Activated T-helper 1 cell treated with anti-CD3 and anti-CD28 coated beads, Interleukin-12 subunit alpha, Interleukin-12 subunit beta, Interleukin-2, Interleukin-4 antibody, amounts not matched to agents 30 ng/mL and 10 ng/mL and 1 ng/mL, durations not matched to agents 14 hours and 24 hours and 36 hours (primary cell): ENCODE data around the gene PAM. TPM values are rescaled to one million over a fixed set of nuclear protein-coding genes. Genes with fewer than 3 reads are reported as not detected.

ENCODE experiments used
- DNase-seq: peaks from one replicate; pipeline ENCODE4 v3.0.0; 2021; ENCODE audit warnings: low spot score
- H3K27ac Mint-ChIP-seq: one replicate; pipeline ENCODE4 v1.8.0; 2021; ENCODE audit warnings: mild to moderate bottlenecking, mixed read lengths
- H3K27me3 Mint-ChIP-seq: one replicate; pipeline ENCODE4 v1.8.0; 2022; ENCODE audit warnings: mild to moderate bottlenecking, moderate library complexity, mixed read lengths; ENCODE audit not compliant: insufficient read depth
- H3K36me3 Mint-ChIP-seq: one replicate; pipeline ENCODE4 v1.8.0; 2021; ENCODE audit warnings: low read depth, mixed read lengths
- H3K4me1 Mint-ChIP-seq: one replicate; pipeline ENCODE4 v1.8.0; 2021; ENCODE audit warnings: low read depth, mixed read lengths
- H3K4me3 Mint-ChIP-seq: one replicate; pipeline ENCODE4 v1.8.0; 2021; ENCODE audit warnings: mild to moderate bottlenecking, moderate library complexity, mixed read lengths
- H3K9me3 Mint-ChIP-seq: one replicate; pipeline ENCODE4 v1.8.0; 2021; ENCODE audit warnings: mixed read lengths
- intact Hi-C: fragments of 100-400 bp; cut with micrococcal nuclease; formaldehyde crosslinking; loops from one replicate; pipeline ENCODE4 v1.15.1; 2024
- total RNA-seq: library from RNA; stranded (reverse); gene quantifications from 2 replicates; pipeline ENCODE4 v1.2.3, GENCODE V29; 2022

PAM gene
- total RNA-seq, 1 donor from 2014 or later: 74.0 TPM

- Mint-ChIP-seq H3K27me3 (peaks cover 6% of the 10 kb centered on the region), H3K27ac (no peak overlapping the region), H3K4me1 (peaks cover under 1% of the 10 kb centered on the region), H3K4me3 (no peak overlapping the region), H3K9me3 (no peaks in the 10 kb centered on the region), H3K36me3 (peaks cover 2% of the 10 kb centered on the region)
- DNase-seq: no peak
- intact Hi-C loops: loop anchor here (5.0 kb wide), 1 partner anchor 178 kb away; no protein-coding TSS in a partner anchor
Measured at GRCh38 chr5:102860035-102860434, 104.9 kb downstream of the PAM start.

- no peak for DNase-seq
- Mint-ChIP-seq H3K36me3 (peaks cover 11% of the 10 kb centered on the region), H3K9me3 (no peaks in the 10 kb centered on the region), H3K27ac (no peak overlapping the region), H3K27me3 (peaks cover 16% of the 10 kb centered on the region), H3K4me1 (peaks cover 11% of the 10 kb centered on the region), H3K4me3 (no peak overlapping the region)
- intact Hi-C loops: loop anchor here (5.0 kb wide), 1 partner anchor 181 kb away; no protein-coding TSS in a partner anchor
Measured at GRCh38 chr5:102863058-102863457, 108.0 kb downstream of the PAM start.

GRCh38 chr5:102863764-102864560 is 108.9 kb downstream of the PAM start:
- H3K4me3 Mint-ChIP-seq: no peak overlapping the region
- peaks cover 16% of the 10 kb centered on the region for H3K27me3 Mint-ChIP-seq
- intact Hi-C loops: loop anchor here (5.0 kb wide), 1 partner anchor 182 kb away; no protein-coding TSS in a partner anchor
- peaks cover 11% of the 10 kb centered on the region for H3K4me1 Mint-ChIP-seq
- DNase-seq: no peak
- H3K27ac Mint-ChIP-seq: no peak overlapping the region
- no peaks in the 10 kb centered on the region for H3K9me3 Mint-ChIP-seq
- peaks cover 16% of the 10 kb centered on the region for H3K36me3 Mint-ChIP-seq

- DNase-seq: no peak
- intact Hi-C loops: loop anchor here (5.0 kb wide), 2 partner anchors 83 to 272 kb away; no protein-coding TSS in a partner anchor
- H3K36me3 Mint-ChIP-seq: peaks cover 24% of the 10 kb centered on the region
- H3K4me3 Mint-ChIP-seq: peak overlapping the region; percentile 69
- H3K27me3 Mint-ChIP-seq: peaks cover 16% of the 10 kb centered on the region
- no peak overlapping the region for H3K27ac Mint-ChIP-seq
- no peaks in the 10 kb centered on the region for H3K9me3 Mint-ChIP-seq
- peaks cover 11% of the 10 kb centered on the region for H3K4me1 Mint-ChIP-seq
Measured at GRCh38 chr5:102865171-102865509, 110.0 kb downstream of the PAM start.

GRCh38 chr5:102865510-102866236 is 110.6 kb downstream of the PAM start:
- H3K36me3 Mint-ChIP-seq: peaks cover 24% of the 10 kb centered on the region
- no peak for DNase-seq
- no peak overlapping the region for H3K27ac Mint-ChIP-seq
- H3K4me3 Mint-ChIP-seq: peak overlapping the region; percentile 69
- intact Hi-C loops: loop anchor here (5.0 kb wide), 2 partner anchors 83 to 272 kb away; no protein-coding TSS in a partner anchor
- peaks cover 16% of the 10 kb centered on the region for H3K27me3 Mint-ChIP-seq
- no peaks in the 10 kb centered on the region for H3K9me3 Mint-ChIP-seq
- H3K4me1 Mint-ChIP-seq: peaks cover 11% of the 10 kb centered on the region

GRCh38 chr5:102866237-102866600 is 111.1 kb downstream of the PAM start:
- no peaks in the 10 kb centered on the region for H3K9me3 Mint-ChIP-seq
- H3K4me1 Mint-ChIP-seq: peaks cover 11% of the 10 kb centered on the region
- DNase-seq: no peak
- no peak overlapping the region for H3K27ac Mint-ChIP-seq
- H3K36me3 Mint-ChIP-seq: peaks cover 24% of the 10 kb centered on the region
- H3K27me3 Mint-ChIP-seq: peaks cover 16% of the 10 kb centered on the region
- H3K4me3 Mint-ChIP-seq: peak overlapping the region; percentile 43
- intact Hi-C loops: loop anchor here (5.0 kb wide), 2 partner anchors 84 to 271 kb away; no protein-coding TSS in a partner anchor

GRCh38 chr5:102867992-102868662 is 113.0 kb downstream of the PAM start:
- Mint-ChIP-seq H3K4me3 (no peak overlapping the region), H3K9me3 (no peaks in the 10 kb centered on the region), H3K4me1 (peaks cover 11% of the 10 kb centered on the region), H3K27me3 (peaks cover 16% of the 10 kb centered on the region), H3K36me3 (peaks cover 28% of the 10 kb centered on the region), H3K27ac (no peak overlapping the region)
- DNase-seq: no peak
- intact Hi-C loops: loop anchor here (5.0 kb wide), 2 partner anchors 86 to 269 kb away; no protein-coding TSS in a partner anchor

- H3K9me3 Mint-ChIP-seq: no peaks in the 10 kb centered on the region
- H3K36me3 Mint-ChIP-seq: peaks cover 28% of the 10 kb centered on the region
- intact Hi-C loops: loop anchor here (5.0 kb wide), 2 partner anchors 87 to 268 kb away; no protein-coding TSS in a partner anchor
- H3K27ac Mint-ChIP-seq: no peak overlapping the region
- no peak overlapping the region for H3K4me3 Mint-ChIP-seq
- peaks cover 14% of the 10 kb centered on the region for H3K27me3 Mint-ChIP-seq
- no peak for DNase-seq
- H3K4me1 Mint-ChIP-seq: peaks cover 11% of the 10 kb centered on the region
Measured at GRCh38 chr5:102869230-102869629, 114.1 kb downstream of the PAM start.

GRCh38 chr5:102873379-102873932 is 118.4 kb downstream of the PAM start:
- no peaks in the 10 kb centered on the region for H3K27me3 Mint-ChIP-seq
- no peaks in the 10 kb centered on the region for H3K9me3 Mint-ChIP-seq
- peaks cover 16% of the 10 kb centered on the region for H3K36me3 Mint-ChIP-seq
- intact Hi-C loops: no loop called here
- H3K4me1 Mint-ChIP-seq: no peaks in the 10 kb centered on the region
- no peak for DNase-seq
- no peak overlapping the region for H3K4me3 Mint-ChIP-seq
- H3K27ac Mint-ChIP-seq: no peak overlapping the region

GRCh38 chr5:102874054-102874453 is 118.9 kb downstream of the PAM start:
- Mint-ChIP-seq H3K36me3 (peaks cover 15% of the 10 kb centered on the region), H3K9me3 (no peaks in the 10 kb centered on the region), H3K4me3 (no peak overlapping the region), H3K27me3 (no peaks in the 10 kb centered on the region), H3K27ac (no peak overlapping the region), H3K4me1 (no peaks in the 10 kb centered on the region)
- DNase-seq: no peak
- intact Hi-C loops: no loop called here

GRCh38 chr5:102875721-102876123 is 120.6 kb downstream of the PAM start:
- no peaks in the 10 kb centered on the region for H3K9me3 Mint-ChIP-seq
- no peak for DNase-seq
- H3K27ac Mint-ChIP-seq: no peak overlapping the region
- no peaks in the 10 kb centered on the region for H3K4me1 Mint-ChIP-seq
- intact Hi-C loops: no loop called here
- no peak overlapping the region for H3K4me3 Mint-ChIP-seq
- peaks cover 12% of the 10 kb centered on the region for H3K36me3 Mint-ChIP-seq
- H3K27me3 Mint-ChIP-seq: no peaks in the 10 kb centered on the region

- H3K4me3 Mint-ChIP-seq: no peak overlapping the region
- intact Hi-C loops: no loop called here
Measured at GRCh38 chr5:102876610-102877009, 121.5 kb downstream of the PAM start.

More at GRCh38 chr5:102876610-102877009, 121.5 kb downstream of the PAM start:
- no peak for DNase-seq
- Mint-ChIP-seq H3K4me1 (no peaks in the 10 kb centered on the region), H3K36me3 (peaks cover 12% of the 10 kb centered on the region), H3K27ac (no peak overlapping the region), H3K9me3 (no peaks in the 10 kb centered on the region), H3K27me3 (no peaks in the 10 kb centered on the region)
